HuH-7 (cell line): ENCODE results near the gene WWOX.

Experiments
- DNase-seq: peaks from one replicate; pipeline ENCODE4 v3.0.0; 2011; ENCODE audit warnings: low spot score

Gene WWOX

DNA sequence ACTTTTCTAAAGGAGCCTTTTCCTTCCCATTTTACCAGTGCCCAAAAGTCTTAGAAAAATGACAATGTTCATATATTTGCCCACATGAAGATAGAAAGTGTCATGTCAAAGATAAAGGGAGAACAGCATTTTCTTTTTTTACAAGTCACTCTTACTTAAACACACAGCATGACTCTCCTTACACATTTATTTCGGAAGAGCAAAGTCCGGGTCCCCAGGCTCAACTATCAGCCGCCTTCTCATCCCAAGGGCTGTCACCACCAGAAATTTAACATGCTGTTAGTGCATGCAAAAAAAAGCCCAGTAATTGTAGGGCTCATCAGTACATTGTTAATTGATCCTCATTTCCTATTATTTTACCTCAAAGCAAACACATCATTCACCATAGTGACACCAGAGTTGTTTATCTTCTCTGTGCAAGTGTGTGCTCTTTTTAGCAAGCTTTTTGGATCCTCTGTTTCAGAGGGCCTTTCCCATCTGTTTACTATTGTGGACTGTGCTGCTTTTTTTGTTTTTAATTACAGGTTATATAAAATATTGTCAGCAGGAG, 560.3 kb downstream of the WWOX start:
- no peak for DNase-seq

DNA sequence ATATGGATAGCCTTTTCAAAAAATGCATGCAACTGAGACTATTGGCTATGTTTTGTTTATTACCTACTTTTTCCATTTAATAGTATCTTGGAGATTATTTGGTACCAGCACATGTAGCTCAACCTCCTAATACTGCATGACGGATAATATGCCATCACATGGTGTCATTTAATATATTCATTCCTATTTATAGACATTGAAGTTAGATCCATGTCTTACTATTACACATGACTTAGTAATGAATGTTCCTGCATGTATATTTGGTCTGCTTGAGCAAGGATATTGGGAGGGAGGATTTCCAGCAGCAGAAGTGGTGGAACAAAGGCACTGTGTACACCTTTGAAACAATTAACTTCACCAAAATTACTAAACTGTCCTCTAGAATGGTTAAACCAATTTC, 561.3 kb downstream of the WWOX start:
- DNase-seq: no peak

DNA sequence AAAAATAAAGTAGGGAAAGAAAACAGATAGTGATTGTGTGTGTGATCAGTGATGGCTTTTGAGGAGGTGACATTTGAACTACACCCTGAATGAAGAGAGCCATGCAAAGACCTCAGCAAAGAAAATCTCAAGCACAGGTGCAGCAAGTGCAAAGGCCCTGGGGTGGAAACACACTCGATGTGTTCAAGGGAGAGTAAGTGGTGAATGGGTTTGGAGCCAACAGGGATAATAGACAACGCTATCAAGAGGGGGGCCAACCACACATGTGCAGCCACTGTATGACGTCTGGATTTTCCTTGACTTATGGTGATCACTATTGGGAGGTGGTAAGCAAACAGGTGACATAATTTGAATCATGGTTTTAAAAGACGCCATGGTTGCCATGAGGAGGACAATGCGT, 564.2 kb downstream of the WWOX start:
- no peak for DNase-seq

DNA sequence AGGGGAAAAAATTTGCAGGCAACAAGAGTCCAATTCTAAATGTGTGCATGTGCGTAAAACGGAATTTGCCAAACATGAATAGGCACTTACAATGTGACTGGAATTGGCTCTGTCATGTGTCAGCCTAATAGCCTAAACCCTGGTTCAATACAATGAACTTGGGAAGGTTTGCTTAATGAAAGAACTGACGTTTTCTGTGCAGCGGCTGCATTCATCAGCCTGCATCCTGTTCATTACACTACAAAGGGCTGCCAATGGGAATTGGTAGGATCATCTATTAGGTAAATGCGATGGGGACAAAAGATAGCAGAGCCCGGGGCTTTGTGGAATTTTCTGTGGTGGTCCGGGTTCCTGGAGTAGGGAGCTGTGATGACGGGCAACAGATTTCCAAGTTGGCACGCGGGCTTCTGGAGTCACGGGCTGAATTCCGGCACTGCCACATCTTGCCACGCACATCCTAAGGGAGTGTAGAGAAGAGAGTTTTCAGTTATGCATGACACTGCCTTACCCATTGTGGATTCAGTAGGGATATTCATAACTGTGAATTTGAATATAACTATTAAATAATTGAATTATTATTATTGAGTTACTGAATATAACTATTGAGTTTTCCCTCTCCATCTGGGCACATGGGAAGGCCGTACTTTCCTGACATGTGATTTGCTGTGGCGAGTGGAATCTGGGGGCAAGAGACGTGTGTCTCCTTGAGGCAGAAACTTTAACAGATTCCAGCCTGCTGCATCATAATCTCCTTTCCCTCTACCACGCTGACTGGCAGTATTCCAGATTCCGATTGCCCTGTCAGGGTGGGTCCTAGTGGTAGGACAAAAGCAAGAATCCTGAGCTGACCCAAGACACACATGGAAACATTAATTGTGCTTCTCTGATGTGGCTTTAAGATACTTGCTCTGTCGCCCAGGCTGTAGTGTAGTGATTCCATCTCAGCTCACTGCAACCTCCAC, 565.6 kb downstream of the WWOX start:
- no peak for DNase-seq

DNA sequence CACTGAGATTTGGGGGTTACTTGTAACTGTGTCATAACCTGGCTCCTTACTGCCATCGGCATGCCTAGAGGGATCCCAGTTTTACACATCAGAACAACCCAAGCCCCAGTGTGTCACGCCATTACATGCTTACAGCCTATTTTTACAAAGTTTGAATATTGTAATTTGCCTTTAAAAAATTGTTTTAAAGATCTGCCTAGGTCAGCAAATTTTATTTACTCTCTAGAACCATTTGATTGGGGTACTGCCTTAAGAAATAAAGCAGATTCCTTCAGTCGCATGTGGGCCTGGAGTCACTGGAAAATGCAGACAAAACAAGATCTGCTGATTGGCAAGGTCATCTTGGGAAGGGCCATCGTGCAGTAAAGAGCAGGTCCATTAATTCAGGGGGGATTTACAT, 566.9 kb downstream of the WWOX start:
- no peak for DNase-seq

DNA sequence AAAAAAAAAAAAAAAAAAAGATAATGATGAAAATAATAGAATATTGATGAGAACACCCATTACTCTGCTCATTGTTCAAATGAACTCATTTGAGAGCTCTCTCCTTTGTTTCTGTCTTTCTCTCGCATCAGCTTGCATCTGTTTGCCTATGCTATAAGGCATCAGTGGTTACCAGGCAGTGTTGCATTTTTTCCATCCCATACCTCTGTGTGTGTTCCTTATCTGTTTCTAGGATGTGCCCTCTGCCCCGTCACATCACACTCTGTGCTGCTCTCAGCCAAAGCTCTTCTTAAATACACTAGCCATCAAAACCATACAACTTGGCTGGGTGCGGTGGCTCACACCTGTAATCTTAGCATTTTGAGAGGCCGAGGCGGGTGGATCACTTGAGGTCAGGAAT, 568.2 kb downstream of the WWOX start:
- no peak for DNase-seq

DNA sequence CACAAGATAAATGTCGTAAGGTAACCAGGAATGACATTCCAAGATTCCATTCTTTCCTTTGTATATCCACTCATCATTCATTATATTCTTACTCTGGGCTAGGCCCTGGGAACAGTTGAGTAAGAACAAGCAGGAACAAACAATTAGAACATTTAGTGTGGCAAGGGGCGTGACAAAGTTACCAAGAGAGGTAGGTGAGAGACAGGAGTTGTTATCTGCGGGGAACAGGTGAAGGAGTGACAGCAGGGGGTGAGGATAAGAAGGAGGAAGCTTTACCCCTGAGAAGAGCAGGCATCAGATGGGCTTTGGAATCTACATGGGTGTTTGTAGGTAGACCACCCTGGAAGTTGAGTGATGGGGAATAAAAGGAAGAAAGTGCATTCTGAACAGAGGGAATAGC, 568.9 kb downstream of the WWOX start:
- DNase-seq: no peak

DNA sequence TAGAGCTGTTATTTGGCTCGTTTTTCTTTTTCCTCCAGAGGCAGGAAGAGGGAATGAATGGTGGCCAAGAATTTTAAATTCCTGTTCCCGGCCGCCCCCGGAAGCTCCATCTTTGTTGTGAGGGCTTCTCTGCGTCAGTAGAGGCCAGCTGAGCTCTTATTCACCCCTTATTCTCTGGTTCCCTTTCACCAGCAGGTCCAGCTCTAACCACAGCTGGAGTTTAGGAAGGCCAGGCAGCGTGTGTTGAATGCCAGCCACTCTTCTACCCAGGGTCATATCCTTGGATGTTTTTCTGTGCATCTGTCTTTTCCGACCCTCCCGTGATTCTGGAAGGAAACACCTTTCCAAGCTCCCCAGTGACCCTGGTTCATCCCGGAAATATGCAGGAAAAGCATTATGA, 570.5 kb downstream of the WWOX start:
- DNase-seq: no peak

DNA sequence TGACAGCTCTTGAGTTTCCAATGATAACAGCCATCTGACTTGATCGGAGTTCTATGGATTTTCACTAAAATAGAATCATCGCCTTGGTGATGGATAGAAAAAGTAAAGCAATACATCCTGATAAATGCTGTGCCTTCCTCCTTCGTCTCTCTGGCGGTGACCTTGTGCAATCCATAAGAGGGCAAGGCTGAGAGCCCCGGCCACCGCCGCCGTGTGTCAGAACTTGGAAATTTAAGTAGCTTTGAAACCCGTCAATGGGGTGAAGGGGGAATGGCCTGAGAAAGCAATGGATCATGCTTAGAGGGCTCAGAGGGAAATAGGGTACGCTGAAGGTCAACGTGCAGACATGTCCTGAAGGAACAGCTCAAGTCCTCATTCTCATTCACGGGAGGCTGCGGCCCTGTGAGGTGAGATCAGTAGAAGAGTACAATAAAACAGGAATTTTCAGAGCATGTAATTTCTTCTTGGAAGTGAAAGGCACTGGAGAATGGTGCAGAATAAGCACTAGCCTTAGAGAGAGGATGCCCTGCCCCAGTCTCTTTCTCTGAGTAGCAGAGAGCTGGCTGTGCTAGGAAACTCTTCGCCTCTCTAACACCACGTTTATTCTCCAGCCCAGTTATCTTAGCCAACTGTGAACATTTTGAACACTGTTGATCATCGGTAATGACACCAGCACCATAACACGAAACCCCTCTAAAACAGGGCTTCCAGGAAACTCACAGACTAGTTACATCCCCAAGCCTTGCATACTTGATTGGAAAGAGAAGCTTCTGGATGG, 573.5 kb downstream of the WWOX start:
- no peak for DNase-seq

DNA sequence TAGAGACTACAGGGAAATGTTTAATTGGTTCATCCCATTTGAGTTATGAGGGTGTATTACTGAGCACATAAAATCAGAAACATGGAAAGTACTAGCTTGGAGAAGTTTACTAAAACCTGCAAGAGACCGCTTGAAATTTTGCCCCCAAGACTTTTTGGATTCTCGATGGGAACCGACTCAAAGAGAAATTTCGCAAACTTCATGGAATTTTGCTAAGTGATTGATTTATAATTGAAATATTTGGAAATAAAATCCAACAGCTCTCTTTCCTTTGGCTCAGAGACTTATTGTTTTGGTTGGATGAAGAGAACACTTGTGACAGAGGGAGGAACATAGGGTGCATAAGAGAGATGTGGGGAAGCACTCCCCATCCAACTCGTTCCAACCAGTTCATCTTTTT, 574.4 kb downstream of the WWOX start:
- DNase-seq: no peak

DNA sequence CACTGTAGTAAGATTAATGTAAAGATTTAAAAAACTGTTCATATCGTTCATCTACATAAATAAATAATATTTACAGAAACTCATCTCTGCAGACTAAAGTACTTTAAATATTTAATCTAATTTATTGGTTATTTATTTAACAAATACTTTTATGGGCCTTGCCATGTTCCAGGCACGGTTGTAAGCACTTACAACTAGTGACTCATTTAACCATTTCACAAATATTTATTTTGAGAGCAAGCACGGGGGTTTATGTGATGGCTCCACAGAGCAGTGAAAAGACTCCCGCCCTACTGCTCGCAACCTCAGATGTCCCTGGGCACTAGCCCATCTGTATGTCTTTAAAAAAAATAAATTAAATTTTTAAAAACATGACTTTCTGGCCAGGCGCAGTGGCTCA, 575.9 kb downstream of the WWOX start:
- DNase-seq: peak; percentile 28

DNA sequence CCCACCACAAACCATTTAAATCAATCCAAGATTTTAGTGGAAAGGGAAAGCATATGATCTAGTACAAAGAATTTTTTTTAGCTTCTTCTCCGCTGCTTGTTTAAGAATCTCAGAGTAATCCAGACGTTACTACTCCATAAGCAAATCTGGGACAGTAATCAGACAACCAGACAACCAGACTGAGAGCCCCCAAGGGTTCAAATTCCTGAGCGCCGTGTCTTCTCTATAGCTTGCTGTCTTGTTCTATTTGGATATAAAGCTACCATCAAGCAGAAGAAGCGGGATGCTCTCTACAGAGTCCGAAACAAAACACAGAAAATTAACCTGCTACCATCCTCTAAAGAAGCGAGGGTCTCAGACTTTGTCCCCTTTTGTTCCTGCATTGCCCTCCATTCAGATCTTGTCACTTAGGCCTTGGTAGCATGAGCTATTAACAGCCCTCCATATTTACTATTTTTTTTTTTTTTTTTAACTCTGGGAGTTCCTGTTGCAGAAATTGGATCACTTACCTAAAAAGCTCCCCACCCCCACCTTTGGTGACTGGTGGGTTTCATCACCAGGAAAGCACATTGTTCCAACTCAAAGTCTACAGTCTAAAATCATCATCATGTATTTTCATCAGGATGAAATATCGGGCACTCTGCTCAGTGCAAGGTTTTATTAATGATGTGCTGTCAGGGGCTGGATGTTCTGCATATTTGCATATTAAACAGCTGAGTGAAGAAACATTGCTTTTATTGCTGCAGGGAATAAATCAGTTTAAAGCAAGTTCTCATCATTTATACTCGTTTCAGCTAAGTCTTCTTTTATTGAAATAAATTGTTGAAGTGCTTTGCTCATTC, 576.7 kb downstream of the WWOX start:
- no peak for DNase-seq

DNA sequence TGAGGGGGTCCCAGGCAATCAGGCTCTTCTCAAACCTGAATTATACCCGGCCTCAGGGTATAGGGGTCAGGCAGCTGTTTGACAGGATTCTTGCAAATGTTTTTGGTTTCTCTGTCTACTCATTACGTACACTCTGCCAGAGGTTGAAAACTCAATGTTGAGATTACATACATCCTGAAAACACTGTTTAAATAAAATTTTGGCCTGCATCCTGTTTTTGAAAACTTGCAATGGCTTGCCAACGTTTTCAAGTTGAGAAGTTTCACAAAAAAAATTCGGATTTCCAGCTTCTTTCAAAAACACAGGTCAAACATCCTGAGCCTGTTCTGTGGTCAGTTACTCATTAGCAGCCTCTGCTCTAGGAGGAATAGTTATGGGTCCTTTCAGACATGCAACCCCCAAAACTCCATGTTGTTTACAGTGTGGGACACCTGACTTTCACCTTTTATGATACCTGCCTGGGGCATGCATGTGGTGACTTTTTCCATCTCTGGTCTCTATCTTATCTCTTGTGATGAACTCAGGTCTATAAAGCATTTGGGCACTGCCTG, 577.8 kb downstream of the WWOX start:
- DNase-seq: no peak

DNA sequence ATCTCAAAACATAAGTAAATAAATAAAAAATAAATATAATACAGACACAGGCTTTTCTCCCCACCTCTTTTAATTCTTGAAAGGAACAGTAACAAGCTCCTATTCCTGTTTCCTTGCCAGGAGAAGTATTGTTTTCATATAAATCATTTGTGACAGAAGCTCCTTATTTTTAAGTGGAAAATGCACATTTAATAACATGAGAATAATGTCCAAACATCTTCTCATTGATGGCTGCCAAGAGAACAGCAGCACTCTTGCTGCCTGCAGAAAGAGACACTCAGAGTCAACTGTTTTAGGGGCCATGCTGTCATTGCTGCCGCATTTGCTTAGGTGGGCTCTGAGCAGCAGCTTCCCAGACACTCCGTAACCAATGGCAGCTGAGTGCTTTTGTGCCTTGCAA, 580.1 kb downstream of the WWOX start:
- DNase-seq: no peak

DNA sequence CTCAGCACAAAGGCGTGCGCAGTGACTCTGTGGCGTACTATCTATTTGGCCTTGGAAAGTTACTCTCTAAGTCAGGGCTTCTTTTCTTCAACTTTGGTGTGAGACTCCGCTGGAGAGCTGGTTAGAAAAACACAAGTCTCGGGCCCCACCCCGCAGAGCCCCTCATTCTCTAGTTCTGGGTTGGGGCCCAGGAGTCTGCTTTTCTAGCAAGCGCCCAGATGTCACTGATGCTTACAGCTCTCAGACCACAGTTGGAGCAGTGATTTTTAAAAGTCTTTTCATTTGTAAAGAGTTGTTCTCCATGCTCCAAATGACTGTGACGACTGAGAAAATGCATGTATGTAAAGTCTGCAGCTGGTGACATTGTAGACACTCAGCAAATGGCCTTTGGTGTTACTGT, 582.3 kb downstream of the WWOX start:
- no peak for DNase-seq

DNA sequence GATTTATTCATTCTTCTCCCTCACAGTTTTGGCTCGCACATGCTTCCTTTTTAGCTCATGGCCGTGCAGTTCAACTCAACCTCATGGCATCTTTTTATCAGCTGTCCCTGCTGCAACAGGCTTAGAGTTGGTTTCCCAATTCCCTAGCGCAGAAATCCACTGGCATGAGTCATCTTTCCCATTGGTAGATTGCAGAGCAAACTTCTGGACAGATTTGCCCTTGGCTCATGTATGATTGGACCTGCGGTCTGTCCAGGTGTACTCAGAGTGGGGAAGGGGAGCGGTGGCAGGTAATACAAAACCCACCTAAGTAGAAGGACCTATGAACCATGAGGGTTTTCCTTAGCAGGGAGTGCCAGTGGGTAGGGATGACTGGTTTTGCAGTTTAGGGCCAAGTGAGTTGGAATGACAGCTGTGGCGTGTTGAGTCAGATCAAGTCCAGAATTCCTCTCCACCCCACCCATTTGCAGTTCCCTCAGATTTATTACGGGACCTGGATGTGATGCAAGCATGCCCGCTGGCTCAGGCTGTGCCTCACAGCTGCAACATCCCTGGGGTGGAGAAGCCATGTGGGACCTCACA, 584.7 kb downstream of the WWOX start:
- DNase-seq: peak; percentile 34

DNA sequence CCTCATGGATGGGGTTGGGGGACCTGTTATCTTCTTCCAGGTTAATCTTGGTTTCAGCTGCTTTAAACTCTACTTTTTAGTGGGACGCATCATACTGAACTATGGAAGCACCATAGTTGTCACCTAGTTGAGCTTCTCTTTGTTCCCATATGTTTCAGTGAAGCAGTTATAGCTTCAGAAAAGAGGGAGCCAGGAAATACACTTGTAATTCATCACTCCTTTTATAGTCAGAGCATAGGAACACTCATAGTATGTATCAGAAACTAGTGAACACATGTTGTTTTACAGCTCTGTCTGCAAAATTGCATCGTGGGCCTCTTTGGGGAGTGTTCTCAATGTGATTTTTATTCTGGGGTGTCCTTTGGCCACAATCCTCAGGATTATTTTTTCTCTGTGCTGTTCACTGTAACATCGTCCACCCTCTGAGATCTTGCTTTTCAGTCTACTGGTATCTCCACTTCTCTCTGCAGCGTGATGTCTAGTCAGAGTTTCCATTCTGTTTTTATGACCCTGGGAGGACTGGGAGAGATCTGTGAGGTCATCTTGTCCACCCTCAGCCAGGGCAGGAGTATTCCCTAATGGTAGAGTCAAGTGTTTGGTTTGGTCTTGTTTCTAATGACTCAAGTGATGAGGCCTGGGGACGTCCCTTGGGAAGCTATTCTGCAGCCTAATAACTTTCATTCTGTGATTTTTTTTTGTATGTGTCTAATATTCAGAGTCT, 585.4 kb downstream of the WWOX start:
- DNase-seq: no peak

DNA sequence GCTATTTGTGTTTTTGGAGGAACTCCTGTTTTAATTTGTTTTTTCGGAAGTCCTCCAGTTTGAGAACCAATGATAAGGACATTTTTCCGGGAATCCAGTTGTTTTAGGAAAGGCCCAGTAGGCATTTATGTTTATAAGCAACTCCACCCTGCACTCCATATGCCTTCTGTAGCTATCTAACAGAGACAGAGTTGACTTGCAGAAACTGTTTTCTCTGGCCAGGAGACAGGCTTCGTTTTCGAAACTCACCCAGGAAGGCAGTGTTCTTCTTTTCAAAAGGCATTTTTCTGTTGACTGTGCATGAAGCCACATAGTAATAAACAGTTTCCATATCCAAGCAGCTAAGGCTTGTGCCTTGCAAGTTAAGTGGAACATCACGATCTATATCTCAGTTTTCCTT, 587.1 kb downstream of the WWOX start:
- DNase-seq: no peak

DNA sequence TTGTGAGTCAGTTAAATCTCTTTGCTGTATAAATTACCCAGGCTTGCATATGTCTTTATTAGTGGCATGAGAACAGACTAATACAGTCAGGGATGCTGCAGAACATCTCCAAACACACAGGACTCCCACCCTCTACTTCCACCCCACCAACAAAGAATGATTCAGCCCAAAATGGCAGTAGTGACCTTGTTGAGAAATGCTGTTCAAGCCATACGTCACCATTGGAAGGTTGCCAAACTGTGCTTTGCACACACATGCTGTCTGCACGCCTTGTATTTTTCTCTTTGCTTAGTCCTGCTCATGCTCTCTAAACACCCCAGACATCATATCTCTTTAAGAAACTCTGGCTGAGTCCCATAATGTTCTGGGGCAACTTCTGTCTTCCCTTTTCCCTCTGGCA, 589.6 kb downstream of the WWOX start:
- DNase-seq: no peak

DNA sequence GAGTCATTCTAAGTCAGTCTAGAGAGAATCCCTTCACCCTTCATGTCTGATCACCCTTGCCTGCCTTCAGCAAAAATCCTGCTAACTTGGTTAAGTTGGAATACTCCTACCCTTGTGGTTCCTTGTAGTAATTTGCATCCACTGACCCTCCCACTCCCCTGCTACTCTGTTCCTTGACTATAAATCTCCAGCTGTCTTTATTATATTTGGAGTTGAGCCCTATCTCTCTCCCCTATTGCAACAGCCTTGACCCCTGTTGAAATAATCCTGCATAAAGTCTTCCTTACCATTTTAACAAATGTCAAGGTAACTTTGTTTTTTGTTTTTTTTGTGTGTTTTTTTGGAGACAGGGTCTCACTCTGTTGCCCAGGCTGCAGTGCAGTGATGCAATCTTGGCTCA, 590.1 kb downstream of the WWOX start:
- DNase-seq: no peak

DNA sequence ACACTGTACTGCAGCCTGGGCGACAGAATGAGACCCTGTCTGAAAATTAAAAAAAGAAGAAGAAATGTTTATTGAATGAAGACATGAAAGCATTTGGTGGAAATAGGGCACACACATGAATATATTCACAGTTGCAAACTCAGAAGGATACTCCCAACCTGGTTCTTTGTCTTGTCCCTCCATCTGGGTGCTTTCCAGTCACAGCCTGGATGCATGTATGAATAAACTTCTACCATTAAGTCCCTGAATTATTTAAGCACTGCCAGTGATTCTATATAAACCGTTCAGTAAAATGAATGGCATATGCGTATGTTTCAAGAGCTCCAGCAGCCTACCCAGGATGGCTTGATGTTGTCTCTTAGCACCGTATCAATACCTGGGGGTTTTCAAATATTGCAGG, 591.1 kb downstream of the WWOX start:
- no peak for DNase-seq
